Activated CD4-positive, alpha-beta T cell treated with anti-CD3 and anti-CD28 coated beads for 36 hours (primary cell): ENCODE measurements around the gene REV1. TPM values are rescaled to one million over a fixed set of nuclear protein-coding genes. Genes with fewer than 3 reads are reported as not detected.

Experiments used
- ATAC-seq: fragments of 200-7000 bp; cut with Tn5 transposase; one replicate; pipeline ENCODE4 v1.10.0; 2021; ENCODE audit warnings: mild to moderate bottlenecking, moderate library complexity
- CTCF ChIA-PET: fragments of 350-600 bp; sonication (Branson Sonifier 250); formaldehyde crosslinking; loops from one replicate; lab custom pipeline; 2021; ENCODE audit warnings: antibody characterized with exemption; lab: Charles Lee
- POLR2A ChIA-PET: fragments of 350-600 bp; sonication (Branson Sonifier 250); formaldehyde crosslinking; loops from one replicate; lab custom pipeline; 2021; ENCODE audit warnings: antibody characterized with exemption, inconsistent platforms; lab: Charles Lee
- DNase-seq: peaks from one replicate; pipeline ENCODE4 v3.0.0-alpha.2; 2020
- H3K27ac Mint-ChIP-seq: one replicate; pipeline ENCODE4 v1.8.0; 2021; ENCODE audit warnings: mixed read lengths
- H3K27me3 Mint-ChIP-seq: one replicate; pipeline ENCODE4 v1.8.0; 2021; ENCODE audit warnings: mixed read lengths
- H3K36me3 Mint-ChIP-seq: one replicate; pipeline ENCODE4 v1.8.0; 2021; ENCODE audit warnings: low read depth, mixed read lengths
- H3K4me1 Mint-ChIP-seq: one replicate; pipeline ENCODE4 v1.8.0; 2021; ENCODE audit warnings: mixed read lengths
- H3K4me3 Mint-ChIP-seq: one replicate; pipeline ENCODE4 v1.8.0; 2021; ENCODE audit warnings: mild to moderate bottlenecking, moderate library complexity, mixed read lengths
- H3K9me3 Mint-ChIP-seq: one replicate; pipeline ENCODE4 v1.8.0; 2021; ENCODE audit warnings: low read depth, mixed read lengths
- intact Hi-C, 2 experiments: fragments of 100-400 bp; cut with DNase I in 1 of 2; cut with micrococcal nuclease in 1 of 2; formaldehyde crosslinking; loops; one replicate each; pipeline versions ENCODE4 v1.14.2 to v1.15.1; 2022 to 2024; cut with DNase I, micrococcal nuclease
- total RNA-seq, 2 experiments: library from RNA; stranded (reverse); gene quantifications; one replicate each; pipeline ENCODE4 v1.2.3, GENCODE V29; 2021

Gene REV1
- total RNA-seq, 2 experiments from 2014 or later = 30.0 to 38.2 TPM

GRCh38 chr2:99422599-99422998, 67.2 kb downstream of the REV1 start:
- Mint-ChIP-seq H3K4me1 (no peaks in the 10 kb centered on the region), H3K27me3 (no peaks in the 10 kb centered on the region), H3K4me3 (no peak overlapping the region), H3K9me3 (no peaks in the 10 kb centered on the region), H3K27ac (no peak overlapping the region), H3K36me3 (peaks cover 41% of the 10 kb centered on the region)
- ChIA-PET POLR2A (no interaction called here), CTCF (no interaction called here)
- DNase-seq (no peak), ATAC-seq (no peak)
- intact Hi-C loops = no loop called here

DNA sequence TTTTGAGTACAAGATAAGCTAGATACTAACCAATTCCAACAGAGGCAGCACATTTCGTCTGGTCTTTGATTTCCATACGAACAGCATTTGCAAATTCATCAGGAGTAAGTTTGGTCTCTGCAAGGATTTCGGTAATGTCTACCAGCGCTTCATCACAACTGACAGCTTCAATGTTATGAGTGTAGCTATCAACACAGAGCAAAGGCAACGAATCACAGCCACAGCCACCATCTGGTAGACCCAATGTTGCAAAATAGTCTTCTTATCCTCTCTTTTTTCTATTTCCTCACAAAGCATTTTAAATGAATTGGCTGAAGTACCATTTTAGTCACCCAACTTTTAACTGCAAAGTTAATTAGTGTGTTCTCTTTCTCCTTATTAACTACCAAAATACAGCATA, 68.3 kb downstream of the REV1 start:
- H3K4me3 Mint-ChIP-seq = no peak overlapping the region
- ChIA-PET POLR2A (interaction anchor here (1.5 kb wide), 1 partner anchor 18 kb away, joined by 6 read pairs; no protein-coding TSS in a partner anchor), CTCF (no interaction called here)
- no peaks in the 10 kb centered on the region for H3K27me3 Mint-ChIP-seq
- peaks cover 42% of the 10 kb centered on the region for H3K36me3 Mint-ChIP-seq
- intact Hi-C loops = no loop called here
- H3K4me1 Mint-ChIP-seq = no peaks in the 10 kb centered on the region
- H3K27ac Mint-ChIP-seq = no peak overlapping the region
- H3K9me3 Mint-ChIP-seq = no peaks in the 10 kb centered on the region
- ATAC-seq = no peak
- DNase-seq = no peak

DNA sequence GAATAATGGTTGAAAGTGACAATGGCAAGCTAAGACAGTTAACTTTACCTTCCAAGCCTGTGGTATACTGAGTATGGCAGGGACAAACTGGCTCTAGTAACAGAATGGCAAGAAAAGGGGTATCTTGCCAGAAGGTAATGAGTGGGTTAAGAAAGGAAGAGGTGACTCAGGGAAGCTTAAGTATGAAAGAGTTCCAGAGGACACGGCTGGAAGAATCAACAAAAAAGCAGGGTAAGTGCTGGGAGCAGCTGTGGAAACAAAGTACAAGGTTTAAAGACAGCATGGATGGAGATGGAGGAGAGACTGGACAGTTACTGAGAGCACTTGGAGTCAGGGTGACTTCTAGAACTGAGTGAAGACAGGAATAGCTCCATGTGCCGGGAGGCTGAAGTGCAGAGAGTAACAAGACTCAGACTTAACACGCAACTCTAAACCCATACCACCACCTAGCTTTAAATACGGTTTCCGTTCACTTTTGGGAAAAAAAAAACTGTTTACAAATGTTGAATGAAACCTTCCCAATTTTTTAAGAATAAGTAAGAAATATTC, 69.0 kb downstream of the REV1 start:
- ChIA-PET POLR2A (interaction anchor here (1.5 kb wide), 1 partner anchor 17 kb away, joined by 6 read pairs; no protein-coding TSS in a partner anchor), CTCF (interaction anchor here (1.2 kb wide), 1 partner anchor 31 kb away, joined by 3 read pairs; no protein-coding TSS in a partner anchor)
- DNase-seq (no peak), ATAC-seq (no peak)
- H3K36me3 Mint-ChIP-seq = peaks cover 42% of the 10 kb centered on the region
- H3K27me3 Mint-ChIP-seq = no peaks in the 10 kb centered on the region
- no peak overlapping the region for H3K4me3 Mint-ChIP-seq
- H3K27ac Mint-ChIP-seq = no peak overlapping the region
- no peaks in the 10 kb centered on the region for H3K4me1 Mint-ChIP-seq
- no peaks in the 10 kb centered on the region for H3K9me3 Mint-ChIP-seq
- intact Hi-C loops = no loop called here

- H3K4me3 Mint-ChIP-seq = no peak overlapping the region
- DNase-seq (no peak), ATAC-seq (no peak)
- H3K27ac Mint-ChIP-seq = no peak overlapping the region
- intact Hi-C loops = no loop called here
- no peaks in the 10 kb centered on the region for H3K9me3 Mint-ChIP-seq
- peaks cover 47% of the 10 kb centered on the region for H3K36me3 Mint-ChIP-seq
- no peaks in the 10 kb centered on the region for H3K4me1 Mint-ChIP-seq
- CTCF ChIA-PET = interaction anchor here (1.2 kb wide), 1 partner anchor 31 kb away, joined by 3 read pairs; no protein-coding TSS in a partner anchor
- no peaks in the 10 kb centered on the region for H3K27me3 Mint-ChIP-seq
- POLR2A ChIA-PET = interaction anchor here (1.5 kb wide), 1 partner anchor 17 kb away, joined by 6 read pairs; no protein-coding TSS in a partner anchor
Observed at GRCh38 chr2:99420031-99420430, 69.8 kb downstream of the REV1 start.

DNA sequence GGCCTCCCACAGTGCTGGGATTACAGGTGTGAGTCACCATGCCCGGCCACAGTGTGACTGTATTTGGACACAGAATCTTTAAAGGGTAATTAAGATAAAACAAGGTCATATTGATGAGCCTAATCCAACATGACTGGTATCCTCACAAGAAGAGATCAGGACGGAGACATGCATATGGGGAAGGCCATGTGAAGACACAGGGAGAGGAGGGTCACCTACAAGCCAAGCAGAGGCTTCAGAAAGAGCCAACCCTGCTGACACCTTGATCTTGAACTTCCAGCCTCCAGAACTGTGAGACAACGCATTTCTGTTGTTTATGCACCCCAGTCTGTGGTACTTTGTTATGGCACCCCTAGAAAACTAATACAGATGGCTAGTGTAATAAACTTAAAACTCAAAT, 72.4 kb downstream of the REV1 start:
- H3K4me3 Mint-ChIP-seq = no peak overlapping the region
- H3K9me3 Mint-ChIP-seq = no peaks in the 10 kb centered on the region
- ChIA-PET POLR2A (no interaction called here), CTCF (no interaction called here)
- H3K27me3 Mint-ChIP-seq = no peaks in the 10 kb centered on the region
- H3K4me1 Mint-ChIP-seq = no peaks in the 10 kb centered on the region
- ATAC-seq (no peak), DNase-seq (no peak)
- peaks cover 56% of the 10 kb centered on the region for H3K36me3 Mint-ChIP-seq
- no peak overlapping the region for H3K27ac Mint-ChIP-seq
- intact Hi-C loops = no loop called here

DNA sequence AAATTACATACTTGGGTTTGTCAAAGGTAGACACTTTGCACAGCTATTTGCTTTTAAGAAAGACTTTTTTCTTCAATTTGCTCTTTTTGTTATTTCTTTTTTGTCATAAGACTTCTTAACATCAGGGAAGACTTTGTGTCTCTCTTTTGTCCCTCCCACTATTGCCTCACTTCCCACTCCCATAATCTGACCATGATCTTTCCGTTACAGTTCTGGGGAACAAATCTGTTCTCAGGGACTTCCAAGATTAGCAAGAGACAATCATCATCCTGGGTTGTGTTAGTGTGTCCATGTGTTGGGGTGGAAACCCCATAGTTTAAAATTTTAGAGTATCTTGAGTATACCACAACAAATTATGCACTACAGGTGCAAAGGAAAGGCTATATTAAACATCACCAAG, 75.3 kb downstream of the REV1 start:
- H3K4me3 Mint-ChIP-seq = no peak overlapping the region
- no peaks in the 10 kb centered on the region for H3K27me3 Mint-ChIP-seq
- DNase-seq = no peak
- no peaks in the 10 kb centered on the region for H3K4me1 Mint-ChIP-seq
- intact Hi-C loops = loop anchor here in 1 of 2 experiments (5.0 kb wide), 1 partner anchor 232 kb away; the partner anchor contains the start of genes MITD1 and MRPL30
- peaks cover 43% of the 10 kb centered on the region for H3K36me3 Mint-ChIP-seq
- H3K9me3 Mint-ChIP-seq = no peaks in the 10 kb centered on the region
- ChIA-PET POLR2A (no interaction called here), CTCF (interaction anchor here (1.0 kb wide), 1 partner anchor 10 kb away, joined by 3 read pairs; no protein-coding TSS in a partner anchor)
- no peak for ATAC-seq
- H3K27ac Mint-ChIP-seq = peak overlapping the region; percentile 9

DNA sequence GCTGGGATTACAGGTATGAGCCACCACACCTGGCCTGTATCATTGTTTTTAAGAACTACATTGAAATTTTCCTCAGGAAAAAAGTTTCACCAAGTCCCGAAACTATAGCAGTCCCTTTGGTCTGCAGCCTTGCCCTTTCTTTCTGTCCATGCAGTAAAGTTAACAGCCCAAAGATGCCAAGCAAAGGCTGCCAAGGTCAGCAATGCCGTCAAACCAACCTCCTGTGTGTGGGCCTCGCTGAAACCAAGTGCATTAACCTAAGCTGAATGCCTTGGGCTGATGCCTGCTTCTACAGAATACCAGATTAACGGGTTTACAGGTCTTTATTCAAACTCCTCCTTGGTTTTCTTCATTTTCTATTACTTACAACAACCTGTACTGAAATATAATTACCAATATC, 79.5 kb downstream of the REV1 start:
- ChIA-PET POLR2A (no interaction called here), CTCF (interaction anchor here (1.0 kb wide), 1 partner anchor 23 kb away, joined by 3 read pairs; no protein-coding TSS in a partner anchor)
- no peaks in the 10 kb centered on the region for H3K27me3 Mint-ChIP-seq
- no peak overlapping the region for H3K4me3 Mint-ChIP-seq
- H3K27ac Mint-ChIP-seq = no peak overlapping the region
- H3K4me1 Mint-ChIP-seq = peaks cover 2% of the 10 kb centered on the region
- H3K9me3 Mint-ChIP-seq = no peaks in the 10 kb centered on the region
- DNase-seq = no peak
- peaks cover 40% of the 10 kb centered on the region for H3K36me3 Mint-ChIP-seq
- intact Hi-C loops = loop anchor here in 1 of 2 experiments (5.0 kb wide), 1 partner anchor 228 kb away; the partner anchor contains the start of genes MITD1 and MRPL30
- no peak for ATAC-seq

DNA sequence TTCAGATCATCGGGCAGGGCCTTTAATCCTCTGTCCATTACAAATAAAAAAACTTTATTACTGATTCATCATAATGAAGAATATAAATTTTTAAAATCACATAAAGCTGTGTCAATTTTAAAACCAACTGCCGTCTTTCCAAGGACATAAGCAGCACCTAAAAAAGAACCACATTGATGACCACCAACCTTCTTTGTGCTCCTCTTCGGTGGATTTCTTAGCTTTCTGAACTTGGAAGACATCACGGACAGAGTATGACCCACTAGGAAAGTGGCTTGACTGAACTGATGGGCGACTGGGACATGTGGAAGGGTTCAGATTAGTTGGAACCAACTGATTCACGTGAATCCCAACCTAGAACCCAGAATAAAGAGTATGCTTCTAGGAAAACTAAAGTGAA, 83.7 kb downstream of the REV1 start:
- DNase-seq (no peak), ATAC-seq (no peak)
- ChIA-PET CTCF (interaction anchor here (1.0 kb wide), 1 partner anchor 82 kb away, joined by 3 read pairs; no protein-coding TSS in a partner anchor), POLR2A (no interaction called here)
- H3K27me3 Mint-ChIP-seq = no peaks in the 10 kb centered on the region
- H3K9me3 Mint-ChIP-seq = no peaks in the 10 kb centered on the region
- intact Hi-C loops = no loop called here
- peaks cover 36% of the 10 kb centered on the region for H3K36me3 Mint-ChIP-seq
- H3K4me1 Mint-ChIP-seq = peaks cover 11% of the 10 kb centered on the region
- H3K4me3 Mint-ChIP-seq = no peak overlapping the region
- H3K27ac Mint-ChIP-seq = no peak overlapping the region

DNA sequence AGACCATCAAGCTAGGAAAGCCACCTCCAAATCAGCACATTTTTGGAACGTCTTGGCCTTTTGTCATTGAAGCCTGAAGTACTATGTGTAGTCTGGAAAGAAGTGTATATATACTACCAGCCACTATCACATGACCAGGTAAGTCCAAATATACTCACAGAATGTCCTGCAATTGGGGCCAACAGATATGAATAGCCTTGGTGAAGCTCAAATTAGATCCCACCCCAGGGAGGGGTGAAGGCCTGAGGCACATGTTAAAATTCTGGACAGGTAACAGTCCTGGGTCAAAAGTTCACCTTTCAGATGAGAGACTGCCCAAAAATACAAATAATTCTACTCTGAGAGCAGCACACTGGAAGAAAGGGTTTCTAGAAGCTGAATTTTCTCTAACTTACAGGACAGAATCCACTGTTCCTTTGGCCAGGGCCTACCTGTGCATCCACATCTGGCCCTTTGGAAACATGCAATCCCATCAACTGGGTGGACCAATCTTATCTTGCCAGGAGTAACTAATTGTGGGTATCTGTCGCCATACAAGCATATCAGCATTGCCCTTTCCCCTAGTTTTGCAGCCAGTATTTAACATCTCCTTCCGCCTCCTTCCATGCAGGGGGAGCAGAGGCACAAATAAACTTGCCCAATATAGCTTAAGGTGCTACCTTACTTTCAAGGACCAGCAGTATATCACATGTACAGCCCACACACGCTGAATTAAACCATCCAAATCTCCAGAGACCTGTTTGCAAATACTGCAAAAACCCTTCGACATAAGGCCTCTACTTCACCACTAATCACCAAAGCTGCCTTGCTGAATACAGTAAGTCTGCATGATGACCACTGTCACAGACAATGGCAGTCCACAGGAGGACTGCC, 84.8 kb downstream of the REV1 start:
- H3K27ac Mint-ChIP-seq = peak overlapping the region; percentile 35
- no peak overlapping the region for H3K4me3 Mint-ChIP-seq
- ChIA-PET CTCF (interaction anchor here (0.6 to 0.7 kb wide), 2 partner anchors 9 to 204 kb away, joined by 3 read pairs; no protein-coding TSS in a partner anchor), POLR2A (no interaction called here)
- H3K36me3 Mint-ChIP-seq = peaks cover 36% of the 10 kb centered on the region
- DNase-seq (no peak), ATAC-seq (no peak)
- peaks cover 11% of the 10 kb centered on the region for H3K4me1 Mint-ChIP-seq
- H3K27me3 Mint-ChIP-seq = no peaks in the 10 kb centered on the region
- intact Hi-C loops = no loop called here
- H3K9me3 Mint-ChIP-seq = no peaks in the 10 kb centered on the region

- POLR2A ChIA-PET = interaction anchor here (0.7 kb wide), 1 partner anchor 17 kb away, joined by 6 read pairs; no protein-coding TSS in a partner anchor
- H3K27ac Mint-ChIP-seq = peak overlapping the region; percentile 49
- H3K36me3 Mint-ChIP-seq = peaks cover 42% of the 10 kb centered on the region
Observed at GRCh38 chr2:99404039-99404796, 85.6 kb downstream of the REV1 start.

GRCh38 chr2:99403524-99403923, 86.3 kb downstream of the REV1 start:
- intact Hi-C loops = no loop called here
- Mint-ChIP-seq H3K4me1 (peaks cover 11% of the 10 kb centered on the region), H3K27me3 (no peaks in the 10 kb centered on the region), H3K27ac (peak overlapping the region; percentile 49), H3K4me3 (no peak overlapping the region), H3K9me3 (no peaks in the 10 kb centered on the region), H3K36me3 (peaks cover 48% of the 10 kb centered on the region)
- ChIA-PET POLR2A (interaction anchor here (0.7 kb wide), 1 partner anchor 17 kb away, joined by 6 read pairs; no protein-coding TSS in a partner anchor), CTCF (interaction anchor here (0.6 to 1.0 kb wide), 2 partner anchors 88 to 193 kb away, joined by 3 to 4 read pairs; no protein-coding TSS in a partner anchor)
- DNase-seq (peak; percentile 16), ATAC-seq (peak; percentile 18)

More at GRCh38 chr2:99404039-99404796, 85.6 kb downstream of the REV1 start:
- no peak for ATAC-seq
- intact Hi-C loops = no loop called here
- Mint-ChIP-seq H3K9me3 (no peaks in the 10 kb centered on the region), H3K4me1 (peaks cover 11% of the 10 kb centered on the region), H3K27me3 (no peaks in the 10 kb centered on the region), H3K4me3 (no peak overlapping the region)
- DNase-seq = no peak
- CTCF ChIA-PET = interaction anchor here (0.6 to 0.7 kb wide), 2 partner anchors 10 to 204 kb away, joined by 3 read pairs; no protein-coding TSS in a partner anchor
